A673 (cell line): Measurements from ENCODE around the gene ANKEF1. TPM values are rescaled to one million over a fixed set of nuclear protein-coding genes. Genes with fewer than 3 reads are reported as not detected.

Experiments used
- BruUV-seq: library from RNA; stranded (reverse); fragments of 400-500 nt; replicated peaks from 2 replicates; lab custom pipeline; 2021; lab: Mats Ljungman, UMichigan
- CTCF ChIA-PET: fragments of 300-600 bp; sonication (Branson Sonifier 250); formaldehyde crosslinking; loops from one replicate; lab custom pipeline; 2022; ENCODE audit warnings: antibody characterized with exemption; lab: Charles Lee
- POLR2A ChIA-PET: fragments of 300-600 bp; sonication (Branson Sonifier 250); formaldehyde crosslinking; loops from one replicate; lab custom pipeline; 2022; ENCODE audit warnings: antibody characterized with exemption; ENCODE audit not compliant: low non-redundant PET; lab: Charles Lee
- DNase-seq: peaks from one replicate; pipeline ENCODE4 v3.0.0-alpha.2; 2015; ENCODE audit warnings: low spot score
- H3K27ac ChIP-seq: fragments of 200-600 bp; sonication (generic); 2 replicates; pipeline ENCODE4 v1.5.1; 2016; ENCODE audit warnings: mixed run types, low read depth, mild to moderate bottlenecking, mixed read lengths, antibody characterized with exemption, low read length; ENCODE audit not compliant: poor library complexity, severe bottlenecking
- H3K27me3 ChIP-seq: fragments of 200-600 bp; sonication (generic); replicated peaks from 2 replicates; pipeline ENCODE4 v1.6.1; 2017; ENCODE audit warnings: mixed run types, low read depth, mild to moderate bottlenecking, mixed read lengths, antibody characterized with exemption, low read length; ENCODE audit not compliant: insufficient read depth, poor library complexity
- H3K36me3 ChIP-seq: fragments of 200-600 bp; sonication (generic); 2 replicates; pipeline ENCODE4 v1.6.1; 2016; ENCODE audit warnings: mixed run types, mild to moderate bottlenecking, mixed read lengths, antibody characterized with exemption, low read length; ENCODE audit not compliant: insufficient read depth, poor library complexity, severe bottlenecking
- H3K4me1 ChIP-seq: fragments of 200-600 bp; sonication (generic); 2 replicates; pipeline ENCODE4 v1.6.1; 2017; ENCODE audit warnings: mixed run types, mild to moderate bottlenecking, mixed read lengths, antibody characterized with exemption, low read length; ENCODE audit not compliant: insufficient read depth, poor library complexity, severe bottlenecking
- H3K4me3 ChIP-seq: fragments of 200-600 bp; sonication (generic); 2 replicates; pipeline ENCODE4 v1.5.1; 2016; ENCODE audit warnings: low read depth, mixed run types, mild to moderate bottlenecking, mixed read lengths, low read length; ENCODE audit not compliant: poor library complexity, severe bottlenecking
- H3K9me3 ChIP-seq: fragments of 200-600 bp; sonication (generic); 2 replicates; pipeline ENCODE4 v1.6.1; 2016; ENCODE audit warnings: mixed run types, low read depth, mild to moderate bottlenecking, mixed read lengths, antibody characterized with exemption, low read length; ENCODE audit not compliant: poor library complexity, severe bottlenecking
- EZH2 ChIP-seq: fragments of 200-600 bp; sonication (generic); IDR thresholded peaks from 2 replicates; pipeline ENCODE4 v1.6.1; 2017; ENCODE audit warnings: borderline replicate concordance, low read depth, mild to moderate bottlenecking, mixed read lengths, antibody characterized with exemption, low read length; ENCODE audit not compliant: poor library complexity, severe bottlenecking
- intact Hi-C: fragments of 100-400 bp; cut with micrococcal nuclease; formaldehyde crosslinking; loops from one replicate; pipeline ENCODE4 v1.10.0; 2022; ENCODE audit not compliant: unreplicated experiment
- total RNA-seq: library from RNA; stranded (reverse); gene quantifications from 2 replicates; pipeline ENCODE4 v1.2.3, GENCODE V29; 2021
- TF ChIP-seq, protein P1 (sequence below): fragments of 300-800, 200-600 bp; sonication (generic); conservative IDR thresholded peaks from 2 replicates; pipeline ENCODE4 v1.5.1; 2017; ENCODE audit warnings: low read depth, mild to moderate bottlenecking, antibody characterized with exemption, low read length, moderate library complexity, mixed read lengths

ANKEF1 gene
- total RNA-seq, 1 experiment from 2014 or later: 1.3 TPM

DNA sequence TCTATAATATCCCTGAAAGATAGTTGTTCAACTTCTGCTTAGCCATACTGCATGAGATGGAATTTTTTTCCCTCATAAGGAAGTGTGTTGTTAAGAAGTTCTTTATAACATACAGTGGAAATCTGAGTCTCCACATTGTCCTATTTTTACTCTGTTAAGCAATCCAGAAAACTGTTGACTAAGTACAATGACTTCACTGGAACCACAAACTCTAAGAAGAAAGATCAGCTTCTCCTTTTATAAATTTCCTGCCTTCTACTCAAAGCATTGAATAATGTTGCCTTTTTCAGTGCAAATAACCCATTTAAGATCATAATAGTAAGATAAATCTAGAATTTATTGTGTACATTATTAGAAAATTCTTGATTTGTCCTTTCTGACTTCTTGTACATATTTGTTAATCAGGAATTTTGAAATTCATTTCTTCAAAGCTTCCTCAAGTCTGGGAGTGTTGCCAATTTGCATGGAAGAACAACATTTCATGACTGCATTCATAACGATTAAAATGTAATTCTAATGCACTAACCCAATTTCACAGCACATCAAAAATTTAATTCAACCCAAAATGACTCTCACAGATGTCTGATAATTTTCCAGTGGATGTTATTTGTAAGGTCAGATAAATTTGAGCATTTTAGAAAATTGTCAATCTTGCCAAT lies 45.6 kb upstream of the ANKEF1 start:
- Histone ChIP-seq H3K27ac (no peak overlapping the region), H3K4me3 (no peak overlapping the region), H3K27me3 (no peaks in the 10 kb centered on the region), H3K4me1 (peaks cover 24% of the 10 kb centered on the region), H3K36me3 (no peaks in the 10 kb centered on the region), H3K9me3 (no peaks in the 10 kb centered on the region)
- intact Hi-C loops: no loop called here
- ChIA-PET POLR2A (no interaction called here), CTCF (no interaction called here)
- DNase-seq: peak; percentile 46
- TF ChIP-seq EZH2: no peak
- TF ChIP-seq, protein P1, sequence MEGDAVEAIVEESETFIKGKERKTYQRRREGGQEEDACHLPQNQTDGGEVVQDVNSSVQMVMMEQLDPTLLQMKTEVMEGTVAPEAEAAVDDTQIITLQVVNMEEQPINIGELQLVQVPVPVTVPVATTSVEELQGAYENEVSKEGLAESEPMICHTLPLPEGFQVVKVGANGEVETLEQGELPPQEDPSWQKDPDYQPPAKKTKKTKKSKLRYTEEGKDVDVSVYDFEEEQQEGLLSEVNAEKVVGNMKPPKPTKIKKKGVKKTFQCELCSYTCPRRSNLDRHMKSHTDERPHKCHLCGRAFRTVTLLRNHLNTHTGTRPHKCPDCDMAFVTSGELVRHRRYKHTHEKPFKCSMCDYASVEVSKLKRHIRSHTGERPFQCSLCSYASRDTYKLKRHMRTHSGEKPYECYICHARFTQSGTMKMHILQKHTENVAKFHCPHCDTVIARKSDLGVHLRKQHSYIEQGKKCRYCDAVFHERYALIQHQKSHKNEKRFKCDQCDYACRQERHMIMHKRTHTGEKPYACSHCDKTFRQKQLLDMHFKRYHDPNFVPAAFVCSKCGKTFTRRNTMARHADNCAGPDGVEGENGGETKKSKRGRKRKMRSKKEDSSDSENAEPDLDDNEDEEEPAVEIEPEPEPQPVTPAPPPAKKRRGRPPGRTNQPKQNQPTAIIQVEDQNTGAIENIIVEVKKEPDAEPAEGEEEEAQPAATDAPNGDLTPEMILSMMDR: no peak
- no TSS peak for BruUV-seq

DNA sequence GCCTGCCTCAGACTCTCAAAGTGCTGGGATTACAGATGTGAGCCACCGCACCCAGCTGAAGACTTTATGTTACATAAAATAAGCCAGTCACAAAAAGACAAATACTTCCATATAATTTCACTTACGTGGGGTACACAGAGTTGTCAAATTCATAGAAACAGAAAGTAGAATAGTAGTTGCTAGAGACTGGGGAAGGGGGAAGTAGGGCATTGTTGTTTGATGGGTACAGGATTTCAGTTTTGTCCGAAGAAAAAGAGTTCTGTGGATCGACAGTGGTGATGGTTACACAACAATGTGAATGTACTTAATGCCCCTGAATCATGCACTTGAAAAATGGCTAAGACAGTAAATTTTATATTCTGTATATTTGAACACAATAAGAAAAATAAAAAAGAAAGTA lies 41.6 kb upstream of the ANKEF1 start:
- BruUV-seq: no TSS peak

DNA sequence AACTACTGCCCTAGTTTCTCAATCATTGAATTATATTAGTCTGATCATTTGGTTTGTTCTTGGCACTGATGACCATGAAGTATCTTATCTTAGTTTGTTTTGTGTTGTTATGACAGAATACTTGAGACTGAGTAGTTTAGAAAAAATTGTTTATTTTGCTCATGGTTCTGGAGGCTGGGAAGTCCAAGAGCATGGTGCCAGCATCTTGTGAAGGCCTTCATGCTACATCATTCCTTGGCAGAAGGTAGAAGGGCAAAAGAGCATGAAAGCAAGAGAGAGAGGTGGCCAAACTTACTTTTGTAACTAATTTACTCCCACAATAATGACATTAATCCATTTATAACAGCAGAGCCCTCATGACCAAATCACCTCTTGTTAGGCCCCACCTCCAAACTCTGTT lies 40.1 kb upstream of the ANKEF1 start:
- peaks cover under 1% of the 10 kb centered on the region for H3K4me1 ChIP-seq

More for the DNA sequence above, 41.6 kb upstream of the ANKEF1 start:
- no peaks in the 10 kb centered on the region for H3K36me3 ChIP-seq
- CTCF ChIA-PET: no interaction called here
- no peak for TF ChIP-seq EZH2
- TF ChIP-seq, protein P1: no peak
- no peak for DNase-seq
- no peak overlapping the region for H3K27ac ChIP-seq
- H3K9me3 ChIP-seq: no peaks in the 10 kb centered on the region
- peaks cover 11% of the 10 kb centered on the region for H3K4me1 ChIP-seq
- POLR2A ChIA-PET: no interaction called here
- no peaks in the 10 kb centered on the region for H3K27me3 ChIP-seq
- H3K4me3 ChIP-seq: no peak overlapping the region
- intact Hi-C loops: no loop called here

More for the DNA sequence above, 40.1 kb upstream of the ANKEF1 start:
- CTCF ChIA-PET: no interaction called here
- H3K36me3 ChIP-seq: no peaks in the 10 kb centered on the region
- no peaks in the 10 kb centered on the region for H3K9me3 ChIP-seq
- intact Hi-C loops: no loop called here
- DNase-seq: no peak
- no peak overlapping the region for H3K4me3 ChIP-seq
- BruUV-seq: no TSS peak
- no peaks in the 10 kb centered on the region for H3K27me3 ChIP-seq
- TF ChIP-seq, protein P1: no peak
- no peak for TF ChIP-seq EZH2
- no peak overlapping the region for H3K27ac ChIP-seq
- POLR2A ChIA-PET: no interaction called here
